Activated effector memory CD4-positive, alpha-beta T cell treated with anti-CD3 and anti-CD28 coated beads, Interleukin-2, amount 50 U/mL, for 16 hours (primary cell): ENCODE measurements around the gene CEACAM20.
A peak's percentile ranks its signal among the peaks of the same experiment; 100 is the strongest.
"Not testable (repeated sequence)": the region's sequence is repeated elsewhere in the genome, so short reads cannot be mapped to it uniquely, and the experiment has no call there.

Experiments used
- DNase-seq: peaks from one replicate; pipeline ENCODE4 v3.0.0-alpha.2; 2020

CEACAM20 gene

DNA sequence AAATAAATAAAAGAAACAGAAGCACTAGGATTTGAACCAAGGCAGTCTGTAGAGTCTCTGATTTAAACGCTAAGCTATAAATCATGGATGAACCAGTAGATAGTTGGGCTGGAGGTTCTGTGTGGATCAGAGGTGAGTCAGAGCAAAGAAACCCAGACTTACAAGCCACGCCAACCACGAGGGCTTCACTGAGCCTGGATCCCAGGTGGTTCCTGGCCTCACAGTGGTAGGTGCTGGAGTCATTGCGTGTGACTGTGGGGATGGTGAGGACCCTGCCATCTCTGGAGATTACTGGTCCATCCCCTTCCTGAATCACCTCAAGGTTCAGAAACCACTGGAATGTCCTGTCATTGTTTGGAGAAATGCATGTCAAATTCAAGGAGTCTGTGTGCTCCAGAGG lies 19.3 kb upstream of the CEACAM20 start:
- DNase-seq: no peak

- DNase-seq: no peak
These were observed 14.6 kb upstream of the CEACAM20 start for GRCh38 chr19:44544031-44544430.

GRCh38 chr19:44542671-44543070 lies 13.2 kb upstream of the CEACAM20 start:
- no peak for DNase-seq

- DNase-seq: no peak
These were observed 11.3 kb upstream of the CEACAM20 start for GRCh38 chr19:44540736-44541135.

GRCh38 chr19:44539991-44540390 lies 10.5 kb upstream of the CEACAM20 start:
- no peak for DNase-seq

DNA sequence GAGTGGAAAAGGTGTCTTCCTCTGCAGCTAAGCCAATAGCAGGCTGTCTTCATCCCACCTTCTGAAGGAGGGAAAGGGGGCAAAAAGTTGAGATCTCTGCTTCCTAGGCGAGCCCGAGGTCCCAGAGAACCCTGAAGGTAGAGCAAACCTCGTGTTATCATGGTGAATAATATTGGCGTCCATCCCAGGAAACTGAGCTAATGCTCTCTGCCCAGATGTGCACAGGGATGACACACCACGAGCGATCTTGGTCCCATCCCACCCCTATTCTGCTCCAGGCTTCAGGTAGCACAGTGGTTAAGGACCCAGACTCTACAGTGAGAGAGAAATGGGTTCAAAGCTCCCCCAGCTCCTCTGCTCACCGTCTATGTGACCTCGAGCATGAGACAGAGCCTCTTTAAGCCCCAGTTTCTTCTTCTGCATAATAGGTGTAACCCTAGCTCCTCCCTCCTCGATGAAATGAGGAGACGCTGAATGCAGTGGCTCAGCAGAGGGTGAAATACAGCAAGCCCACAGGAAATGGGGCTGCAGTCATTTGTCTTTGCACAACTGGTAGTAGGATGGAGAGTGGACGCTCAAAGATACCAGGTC lies 9.9 kb upstream of the CEACAM20 start:
- no peak for DNase-seq

DNA sequence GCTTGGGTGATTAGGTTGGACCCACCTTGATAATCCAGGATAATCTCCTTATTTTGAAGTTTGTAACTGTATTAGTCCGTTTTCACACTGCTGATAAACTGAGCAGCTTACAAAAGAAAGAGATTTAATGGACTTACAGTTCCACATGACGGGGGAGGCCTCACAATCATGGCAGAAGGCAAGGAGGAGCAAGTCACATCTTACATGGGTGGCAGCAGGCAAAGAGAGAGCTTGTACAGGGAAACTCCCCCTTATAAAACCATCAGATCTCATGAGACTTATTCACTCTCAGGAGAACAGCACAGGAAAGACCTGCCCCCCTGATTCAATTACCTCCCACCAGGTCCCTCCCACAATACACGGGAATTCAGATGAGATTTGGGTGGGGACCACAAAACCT lies 5.9 kb upstream of the CEACAM20 start:
- DNase-seq: not testable (repeated sequence)

DNA sequence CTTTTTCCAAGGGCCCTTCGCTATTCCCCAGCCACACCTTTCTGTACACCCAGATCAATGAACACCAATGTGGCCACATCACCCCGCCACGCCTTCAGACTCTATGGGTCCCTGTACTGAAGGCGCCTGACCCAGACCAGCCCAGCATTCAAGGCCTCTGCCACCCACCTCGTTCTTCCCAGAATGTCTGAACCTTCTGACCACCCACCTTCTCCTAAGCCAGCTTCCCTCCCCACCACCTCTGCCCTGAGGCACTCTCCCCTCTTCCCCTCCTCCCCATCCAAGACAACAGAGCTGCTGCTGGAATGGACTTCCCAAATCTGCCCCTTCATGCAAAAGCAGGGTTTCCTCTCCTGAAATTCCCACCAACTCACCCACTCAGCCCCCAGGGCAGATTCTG lies 3.3 kb upstream of the CEACAM20 start:
- no peak for DNase-seq

DNA sequence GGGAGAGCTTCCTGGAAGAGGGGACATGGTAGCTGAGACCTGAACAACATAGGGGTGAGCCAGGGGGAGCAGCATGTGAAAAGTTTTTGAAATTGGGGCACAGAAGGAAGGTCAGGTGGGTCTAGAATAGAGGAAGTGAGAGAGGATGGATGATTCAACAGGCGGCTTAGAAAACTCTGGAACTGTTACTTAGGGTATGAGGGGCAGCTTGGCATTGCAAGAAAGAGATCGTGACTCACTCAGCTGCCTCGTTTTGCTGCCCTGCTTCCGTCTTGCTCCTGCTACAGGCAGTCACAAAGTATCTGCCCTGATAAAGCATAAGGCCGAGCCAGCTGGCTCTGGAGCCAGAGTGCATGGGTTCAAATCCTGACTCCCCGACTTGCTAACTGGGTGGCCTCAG lies 1.3 kb upstream of the CEACAM20 start:
- no peak for DNase-seq

DNA sequence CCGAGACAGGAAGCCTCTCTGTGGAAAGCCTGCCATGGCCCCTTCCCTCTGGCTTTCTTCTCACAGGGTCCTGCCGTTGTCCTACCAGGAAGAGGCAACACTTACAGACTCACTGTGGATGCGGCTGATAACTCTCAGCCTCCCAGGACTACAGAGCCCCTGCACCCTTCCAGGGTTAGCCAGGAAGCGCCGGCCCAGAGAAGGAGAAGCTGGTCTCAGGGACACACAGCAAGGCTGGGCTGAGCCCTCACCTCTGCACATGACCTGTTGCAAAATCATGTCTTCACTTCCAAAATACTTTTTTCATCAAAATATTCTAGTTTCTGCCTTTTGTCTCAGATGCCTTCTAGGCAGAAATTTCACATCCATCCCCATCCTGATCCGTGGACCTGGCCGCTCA lies 1.9 kb downstream of the CEACAM20 start:
- no peak for DNase-seq

GRCh38 chr19:44525721-44526430 lies 3.6 kb downstream of the CEACAM20 start:
- DNase-seq: no peak

DNA sequence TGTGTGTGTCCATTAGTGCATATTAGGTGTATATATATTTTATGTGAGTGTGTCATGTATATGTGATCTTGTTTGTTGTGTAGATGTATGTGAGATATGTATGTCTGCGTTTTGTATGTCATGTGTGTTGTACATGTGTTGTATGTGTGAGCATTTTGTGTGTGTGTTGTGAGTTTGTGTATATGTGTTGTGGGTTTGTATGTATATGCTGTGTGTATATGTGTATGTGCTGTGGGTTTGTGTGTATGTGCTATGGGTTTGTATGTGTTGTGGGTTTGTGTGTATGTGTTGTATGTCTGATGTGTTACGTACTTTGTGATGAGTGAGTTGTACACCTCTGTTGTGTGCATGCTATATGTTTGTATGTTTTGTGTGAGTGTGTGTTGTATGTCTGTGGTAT lies 8.1 kb downstream of the CEACAM20 start:
- no peak for DNase-seq

DNA sequence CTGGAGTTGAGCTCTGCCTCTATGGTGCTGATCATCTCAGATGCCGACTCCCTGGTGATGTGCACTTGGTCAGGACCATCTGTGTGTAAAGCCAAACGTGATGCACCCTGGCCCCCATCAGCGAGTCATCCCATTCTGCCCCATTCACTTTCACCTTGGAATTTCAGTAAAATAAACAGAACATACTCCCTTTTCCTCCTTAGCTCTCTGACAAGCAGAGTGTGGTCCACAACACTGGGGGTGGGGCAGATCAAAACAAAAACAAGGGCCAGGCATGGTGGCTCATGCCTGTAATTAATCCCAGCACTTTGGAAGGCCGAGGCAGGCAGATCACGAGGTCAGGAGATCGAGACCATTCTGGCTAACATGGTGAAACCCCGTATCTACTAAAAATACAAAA lies 12.3 kb downstream of the CEACAM20 start:
- DNase-seq: no peak

- no peak for DNase-seq
These were observed 13.6 kb downstream of the CEACAM20 start for GRCh38 chr19:44515907-44516306.

DNA sequence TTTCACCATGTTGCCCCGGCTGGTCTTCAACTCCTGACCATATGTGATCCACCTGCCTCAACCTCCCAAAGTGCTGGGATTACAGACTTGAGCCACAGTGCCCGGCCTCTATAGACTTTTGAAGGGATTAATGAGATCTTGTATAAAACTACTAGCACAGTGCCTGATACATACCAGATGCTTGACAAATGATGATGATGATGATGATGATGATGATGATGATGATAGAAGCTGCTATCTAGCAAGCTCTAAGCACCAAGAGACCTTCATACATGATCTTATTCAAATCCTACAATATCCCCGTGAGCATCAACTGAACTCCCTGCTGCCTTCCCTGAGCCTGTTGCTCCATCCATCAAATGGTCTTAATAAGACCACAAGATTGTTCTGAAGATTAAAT lies 14.4 kb downstream of the CEACAM20 start:
- no peak for DNase-seq

DNA sequence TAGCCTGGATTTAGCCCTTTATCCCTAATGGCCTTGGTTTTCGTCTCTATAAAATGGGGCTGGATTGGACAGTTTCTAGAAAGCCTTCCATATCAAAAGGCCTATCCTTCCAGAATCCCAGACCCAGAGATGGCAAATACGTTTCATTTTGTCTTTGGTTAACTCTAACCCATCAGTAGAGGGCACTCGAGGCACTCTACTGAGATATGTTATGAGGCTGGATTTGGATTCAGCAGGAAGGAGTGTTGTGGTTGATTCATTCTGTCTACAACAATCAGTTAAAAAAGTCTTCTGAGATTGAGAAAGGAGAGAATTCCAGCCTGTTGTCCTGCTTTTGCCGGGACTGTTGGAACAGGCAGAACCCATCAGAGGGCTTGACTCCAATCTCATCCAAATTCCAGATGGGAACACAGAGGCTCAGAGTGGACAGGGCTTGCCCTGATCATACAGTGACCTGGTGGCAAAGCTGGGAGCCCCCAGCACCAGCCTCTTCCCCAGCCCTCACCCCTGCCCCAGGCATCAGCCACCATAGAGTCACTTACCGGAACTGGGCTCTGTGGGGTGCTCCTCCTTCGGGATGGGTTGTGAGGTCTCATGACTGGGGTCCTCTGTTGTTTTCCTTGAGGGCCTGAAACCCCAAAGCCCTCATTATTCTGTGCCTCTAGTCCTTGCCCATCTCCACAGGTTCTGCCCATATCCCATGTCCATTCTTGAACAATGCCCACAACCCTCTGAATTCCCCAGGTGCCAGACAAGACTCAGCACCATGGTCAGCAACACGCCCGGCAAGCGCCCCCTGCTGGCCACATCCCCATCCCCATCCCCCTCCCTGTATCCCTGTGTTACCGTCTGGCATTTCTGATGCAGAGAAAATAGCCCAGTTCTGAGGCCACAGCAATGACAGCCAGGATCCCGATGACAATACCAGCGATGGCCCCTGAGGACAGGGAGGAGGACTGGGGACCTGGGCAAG lies 16.9 kb downstream of the CEACAM20 start:
- peak; percentile 69 for DNase-seq

DNA sequence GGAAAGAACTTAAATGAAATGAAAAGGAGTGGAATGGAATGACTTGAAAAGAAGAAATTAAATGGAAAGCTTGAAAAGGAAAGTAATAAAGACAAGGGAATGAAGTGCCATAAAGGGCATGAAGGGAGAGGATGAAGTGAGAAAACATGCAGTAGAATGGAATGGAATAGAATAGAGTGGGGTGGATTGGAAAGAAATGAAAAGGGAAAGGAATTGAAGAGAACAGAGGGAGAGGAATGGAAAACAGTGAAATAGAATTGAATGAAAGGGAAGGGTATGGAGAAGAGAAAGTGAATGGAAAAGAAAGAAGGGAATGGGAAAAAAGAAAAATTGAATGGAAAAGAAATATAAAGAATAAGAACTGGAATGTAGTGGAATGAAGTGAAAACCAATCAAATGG lies 20.0 kb downstream of the CEACAM20 start:
- DNase-seq: no peak

- peak; percentile 98 for DNase-seq
These were observed 29.2 kb downstream of the CEACAM20 start, which contains the start of gene ZNF180 for GRCh38 chr19:44499962-44500949. Gene ZNF180 (minus strand): TSS chr19:44500522. CDS start chr19:44497334, 3,188 bp downstream.

DNA sequence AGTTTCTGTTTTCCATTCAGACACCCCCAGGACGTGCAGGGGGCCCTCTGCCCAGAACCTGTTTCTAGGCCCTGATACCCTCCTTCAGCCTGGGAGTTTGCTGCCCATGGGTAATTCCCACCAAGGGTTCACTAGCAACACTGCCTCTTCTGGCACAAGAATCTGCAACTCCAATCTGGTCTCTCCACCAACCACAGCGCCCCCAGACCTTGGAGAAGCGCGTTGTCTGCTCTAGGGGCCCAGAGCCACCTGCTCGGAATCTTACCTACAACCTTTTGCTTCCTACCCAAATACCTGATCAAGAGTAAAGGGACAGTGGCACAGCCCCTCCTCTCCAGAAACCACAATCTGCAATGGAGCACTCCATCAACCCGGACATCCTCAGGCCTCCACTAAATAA lies 29.9 kb downstream of the CEACAM20 start:
- no peak for DNase-seq

DNA sequence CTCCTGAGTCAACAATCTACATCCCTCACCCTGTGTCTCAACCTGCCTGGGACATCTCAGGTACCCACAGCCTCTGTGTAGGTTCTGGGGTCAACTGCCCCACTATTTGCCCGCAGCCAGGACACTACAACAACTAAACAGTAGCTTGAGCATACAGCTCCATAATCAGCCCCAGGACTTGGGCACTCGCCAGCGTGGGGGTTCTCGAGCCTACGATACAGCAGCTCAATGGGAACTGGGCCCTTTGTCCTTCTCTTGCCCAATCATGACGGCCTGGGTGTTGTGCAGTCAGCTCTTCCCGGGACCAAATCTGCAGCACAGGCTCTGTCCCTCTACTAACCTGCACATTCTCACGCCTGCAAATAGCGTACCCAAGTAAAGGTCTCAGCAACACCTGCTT lies 30.5 kb downstream of the CEACAM20 start:
- no peak for DNase-seq

DNA sequence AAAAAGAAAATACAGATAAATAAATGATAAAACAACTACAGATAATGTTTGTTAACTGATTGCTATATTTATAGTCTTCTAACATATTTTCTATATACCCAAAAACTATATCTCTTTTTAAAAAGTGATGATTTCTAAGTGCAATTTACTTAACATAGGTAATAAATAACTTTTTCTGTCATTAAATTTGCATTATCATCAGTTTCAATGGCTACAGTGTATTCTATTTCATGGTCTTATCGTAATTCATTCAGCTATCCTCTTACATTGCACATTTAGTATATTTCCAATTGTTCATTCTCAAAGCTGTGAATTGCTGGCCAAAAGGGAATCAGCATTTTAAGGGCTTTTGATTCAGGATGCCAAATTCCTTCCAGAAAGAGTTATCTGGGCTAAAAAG lies 32.8 kb downstream of the CEACAM20 start:
- DNase-seq: no peak
